GM12892 (cell line): ENCODE results near the gene ANGPT4.

Source experiments
- POLR2A ChIP-seq: IDR thresholded peaks from 2 replicates; pipeline ENCODE4 v1.6.1; 2011; ENCODE audit warnings: low read depth, low read length, control low read depth
- POLR2AphosphoS5 ChIP-seq: IDR thresholded peaks from 2 replicates; pipeline ENCODE4 v1.6.1; 2011; ENCODE audit warnings: low read depth, low read length, control low read depth
- TAF1 ChIP-seq: IDR thresholded peaks from 2 replicates; pipeline ENCODE4 v1.6.1; 2011; ENCODE audit warnings: low read depth, mild to moderate bottlenecking, control low read depth, low read length, borderline replicate concordance

- TF ChIP-seq POLR2AphosphoS5 (no peak), POLR2A (no peak), TAF1 (no peak)
These were observed 42.1 kb downstream of the ANGPT4 start for GRCh38 chr20:873875-874607.
